HUES6 (cell line): Measurements from ENCODE around the gene AOPEP.

ENCODE experiments used
- H3K27ac ChIP-seq: 2 replicates; pipeline ENCODE4 v1.7.0; 2013; ENCODE audit warnings: low read depth, mild to moderate bottlenecking, low read length, inconsistent platforms
- H3K27me3 ChIP-seq: 2 replicates; pipeline ENCODE4 v1.6.1; 2013; ENCODE audit warnings: low read length; ENCODE audit not compliant: control insufficient read depth, insufficient read depth
- H3K36me3 ChIP-seq: 2 replicates; pipeline ENCODE4 v1.6.1; 2013; ENCODE audit warnings: low read length; ENCODE audit not compliant: control insufficient read depth, insufficient read depth
- H3K4me1 ChIP-seq: 2 replicates; pipeline ENCODE4 v1.6.1; 2013; ENCODE audit warnings: low read length; ENCODE audit not compliant: control insufficient read depth, insufficient read depth
- H3K4me3 ChIP-seq: 2 replicates; pipeline ENCODE4 v1.5.1; 2013; ENCODE audit warnings: low read depth, low read length
- H3K9ac ChIP-seq: one replicate; pipeline ENCODE4 v1.6.1; 2013; ENCODE audit warnings: mild to moderate bottlenecking, low read length
- H3K9me3 ChIP-seq: 2 replicates; pipeline ENCODE4 v1.6.1; 2013; ENCODE audit warnings: low read depth, low read length; ENCODE audit not compliant: control insufficient read depth, insufficient read depth

AOPEP gene

GRCh38 chr9:95127249-95128176 is 401.0 kb downstream of the AOPEP start:
- H3K9ac ChIP-seq: no peak overlapping the region
- H3K27me3 ChIP-seq: no peaks in the 10 kb centered on the region
- peaks cover 47% of the 10 kb centered on the region for H3K4me1 ChIP-seq
- H3K9me3 ChIP-seq: no peaks in the 10 kb centered on the region
- peak overlapping the region; percentile 54 for H3K4me3 ChIP-seq
- no peak overlapping the region for H3K27ac ChIP-seq
- no peaks in the 10 kb centered on the region for H3K36me3 ChIP-seq

- H3K9me3 ChIP-seq: no peaks in the 10 kb centered on the region
- no peak overlapping the region for H3K9ac ChIP-seq
- H3K4me3 ChIP-seq: no peak overlapping the region
- no peaks in the 10 kb centered on the region for H3K27me3 ChIP-seq
- no peak overlapping the region for H3K27ac ChIP-seq
- peaks cover 52% of the 10 kb centered on the region for H3K4me1 ChIP-seq
- H3K36me3 ChIP-seq: no peaks in the 10 kb centered on the region
These were observed 401.7 kb downstream of the AOPEP start for GRCh38 chr9:95128177-95128524.

- Histone ChIP-seq H3K27ac (peak overlapping the region; percentile 67; the same call in 1 of the 2 replicates), H3K4me3 (no peak overlapping the region), H3K4me1 (peaks cover 57% of the 10 kb centered on the region), H3K9ac (peak overlapping the region; percentile 40), H3K9me3 (no peaks in the 10 kb centered on the region), H3K27me3 (no peaks in the 10 kb centered on the region), H3K36me3 (no peaks in the 10 kb centered on the region)
These were observed 403.2 kb downstream of the AOPEP start for GRCh38 chr9:95129476-95130291.

GRCh38 chr9:95130484-95130883 is 404.0 kb downstream of the AOPEP start:
- peaks cover 53% of the 10 kb centered on the region for H3K4me1 ChIP-seq
- H3K4me3 ChIP-seq: peak overlapping the region; percentile 45; the same call in 1 of the 2 replicates
- H3K9ac ChIP-seq: peak overlapping the region; percentile 22
- H3K27ac ChIP-seq: peak overlapping the region; percentile 67; the same call in 1 of the 2 replicates
- no peaks in the 10 kb centered on the region for H3K9me3 ChIP-seq
- H3K27me3 ChIP-seq: no peaks in the 10 kb centered on the region
- H3K36me3 ChIP-seq: no peaks in the 10 kb centered on the region

- no peaks in the 10 kb centered on the region for H3K27me3 ChIP-seq
- no peaks in the 10 kb centered on the region for H3K36me3 ChIP-seq
- H3K4me3 ChIP-seq: peak overlapping the region; percentile 45
- H3K9me3 ChIP-seq: no peaks in the 10 kb centered on the region
- H3K4me1 ChIP-seq: peaks cover 50% of the 10 kb centered on the region
- H3K27ac ChIP-seq: peak overlapping the region; percentile 52; the same call in 1 of the 2 replicates
- peak overlapping the region; percentile 28 for H3K9ac ChIP-seq
These were observed 404.8 kb downstream of the AOPEP start for GRCh38 chr9:95131023-95131943.

- Histone ChIP-seq H3K27me3 (no peaks in the 10 kb centered on the region), H3K9me3 (no peaks in the 10 kb centered on the region), H3K9ac (no peak overlapping the region), H3K4me1 (peaks cover 50% of the 10 kb centered on the region), H3K27ac (no peak overlapping the region), H3K36me3 (no peaks in the 10 kb centered on the region), H3K4me3 (no peak overlapping the region)
These were observed 406.1 kb downstream of the AOPEP start for GRCh38 chr9:95132366-95133324.

- H3K27ac ChIP-seq: no peak overlapping the region
- no peaks in the 10 kb centered on the region for H3K9me3 ChIP-seq
- H3K9ac ChIP-seq: no peak overlapping the region
These were observed 406.8 kb downstream of the AOPEP start for GRCh38 chr9:95133325-95133705.

GRCh38 chr9:95134457-95134881 is 408.0 kb downstream of the AOPEP start:
- no peak overlapping the region for H3K4me3 ChIP-seq
- H3K36me3 ChIP-seq: no peaks in the 10 kb centered on the region
- no peak overlapping the region for H3K9ac ChIP-seq
- H3K27ac ChIP-seq: no peak overlapping the region
- no peaks in the 10 kb centered on the region for H3K27me3 ChIP-seq
- no peaks in the 10 kb centered on the region for H3K9me3 ChIP-seq
- H3K4me1 ChIP-seq: peaks cover 49% of the 10 kb centered on the region

More at GRCh38 chr9:95133325-95133705, 406.8 kb downstream of the AOPEP start:
- Histone ChIP-seq H3K4me1 (peaks cover 52% of the 10 kb centered on the region), H3K27me3 (no peaks in the 10 kb centered on the region), H3K36me3 (no peaks in the 10 kb centered on the region), H3K4me3 (no peak overlapping the region)

- no peaks in the 10 kb centered on the region for H3K27me3 ChIP-seq
- no peaks in the 10 kb centered on the region for H3K36me3 ChIP-seq
- H3K9me3 ChIP-seq: no peaks in the 10 kb centered on the region
- H3K9ac ChIP-seq: no peak overlapping the region
- no peak overlapping the region for H3K4me3 ChIP-seq
- H3K4me1 ChIP-seq: peaks cover 36% of the 10 kb centered on the region
- H3K27ac ChIP-seq: no peak overlapping the region
These were observed 409.3 kb downstream of the AOPEP start for GRCh38 chr9:95135756-95136155.
